ENCODE results near the gene TNC.

DNA sequence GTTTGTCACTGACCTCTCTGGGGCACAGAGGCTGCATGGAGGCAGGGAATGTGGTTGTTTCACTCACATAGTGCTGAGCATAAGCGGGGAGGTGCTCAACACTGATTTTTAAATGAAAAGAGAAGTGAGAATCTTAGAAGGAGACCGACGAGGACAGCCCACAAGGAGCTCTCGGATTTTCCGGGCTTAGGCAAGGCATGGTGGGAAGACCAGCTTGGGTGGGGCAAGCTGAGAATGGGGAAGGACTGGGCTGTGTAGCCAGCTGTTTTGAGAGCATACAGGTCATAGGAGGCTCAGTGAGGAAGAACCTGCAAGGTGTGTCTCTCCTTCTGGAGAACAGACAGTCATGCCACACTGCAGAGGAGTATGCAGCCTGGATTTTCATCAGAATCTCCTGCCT is 101.6 kb downstream of the TNC start:
- TF ChIP-seq ELF4 (IDR thresholded peaks at IDR 0.05) (no peak), NFRKB (IDR thresholded peaks at IDR 0.05) (no peak), FOXM1 (IDR thresholded peaks at IDR 0.05; ENCODE audit: borderline replicate concordance) (no peak), ARNT (IDR thresholded peaks at IDR 0.05) (no peak), SP1 (IDR thresholded peaks at IDR 0.05) (no peak), FOXK2 (IDR thresholded peaks at IDR 0.05) (no peak), HDGF (IDR thresholded peaks at IDR 0.05; ENCODE audit: borderline replicate concordance) (no peak), ZNF384 (IDR thresholded peaks at IDR 0.05) (no peak), BHLHE40 (IDR thresholded peaks at IDR 0.05; ENCODE audit: borderline replicate concordance) (no peak), FOXA1 (IDR thresholded peaks at IDR 0.05) (no peak)
- TF ChIP-seq, protein P1, sequence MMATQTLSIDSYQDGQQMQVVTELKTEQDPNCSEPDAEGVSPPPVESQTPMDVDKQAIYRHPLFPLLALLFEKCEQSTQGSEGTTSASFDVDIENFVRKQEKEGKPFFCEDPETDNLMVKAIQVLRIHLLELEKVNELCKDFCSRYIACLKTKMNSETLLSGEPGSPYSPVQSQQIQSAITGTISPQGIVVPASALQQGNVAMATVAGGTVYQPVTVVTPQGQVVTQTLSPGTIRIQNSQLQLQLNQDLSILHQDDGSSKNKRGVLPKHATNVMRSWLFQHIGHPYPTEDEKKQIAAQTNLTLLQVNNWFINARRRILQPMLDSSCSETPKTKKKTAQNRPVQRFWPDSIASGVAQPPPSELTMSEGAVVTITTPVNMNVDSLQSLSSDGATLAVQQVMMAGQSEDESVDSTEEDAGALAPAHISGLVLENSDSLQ (IDR thresholded peaks at IDR 0.05) = no peak

Data from HEK293T (cell line).